GM21737 (cell line): ENCODE data around the gene RFC4.
"Not testable (repeated sequence)": the region's sequence is repeated elsewhere in the genome, so short reads cannot be mapped to it uniquely, and the experiment has no call there.

Experiments used
- ATAC-seq: cut with Tn5 transposase; IDR thresholded peaks from one replicate; pipeline ENCODE4 v1.9.1; 2021; ENCODE audit warnings: mild to moderate bottlenecking, moderate library complexity; ENCODE audit not compliant: unreplicated experiment

The RFC4 gene

GRCh38 chr3:186825294-186825821 lies 19.1 kb upstream of the RFC4 start:
- no peak for ATAC-seq

DNA sequence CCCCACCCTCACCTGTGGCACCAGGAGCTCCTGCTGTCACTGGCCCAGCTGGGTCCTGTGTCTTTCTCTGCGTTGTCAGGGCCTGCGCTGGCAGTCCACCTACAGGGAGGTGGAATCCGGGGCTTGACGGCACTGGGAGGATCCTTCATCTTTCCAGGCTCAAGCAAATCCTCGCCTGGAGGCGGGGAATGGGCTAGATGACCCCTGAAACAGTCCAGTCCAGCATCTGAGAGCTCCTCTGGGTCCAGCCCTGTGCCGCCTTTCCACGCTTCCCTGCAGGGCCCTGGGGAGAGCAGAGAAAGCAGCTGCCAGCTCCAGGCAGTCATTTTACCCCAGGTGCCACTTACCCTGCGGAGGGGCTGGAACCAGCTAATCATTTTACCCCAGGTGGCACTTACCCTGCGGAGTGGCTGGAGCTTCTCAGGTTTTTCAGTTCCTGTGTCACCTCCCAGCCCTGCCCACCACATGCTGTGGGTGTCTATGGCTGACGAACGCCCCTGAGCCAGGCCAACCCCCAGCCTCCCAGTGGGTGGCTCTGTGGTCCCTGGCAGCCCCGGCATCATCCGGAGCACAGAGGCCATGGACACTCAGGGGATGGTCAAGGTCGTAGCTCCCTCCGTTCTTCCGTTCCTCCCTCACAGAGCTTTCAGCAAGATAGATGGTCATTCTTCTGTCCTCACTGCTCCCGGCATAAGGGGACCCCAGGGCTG lies 18.3 kb upstream of the RFC4 start:
- ATAC-seq = no peak

DNA sequence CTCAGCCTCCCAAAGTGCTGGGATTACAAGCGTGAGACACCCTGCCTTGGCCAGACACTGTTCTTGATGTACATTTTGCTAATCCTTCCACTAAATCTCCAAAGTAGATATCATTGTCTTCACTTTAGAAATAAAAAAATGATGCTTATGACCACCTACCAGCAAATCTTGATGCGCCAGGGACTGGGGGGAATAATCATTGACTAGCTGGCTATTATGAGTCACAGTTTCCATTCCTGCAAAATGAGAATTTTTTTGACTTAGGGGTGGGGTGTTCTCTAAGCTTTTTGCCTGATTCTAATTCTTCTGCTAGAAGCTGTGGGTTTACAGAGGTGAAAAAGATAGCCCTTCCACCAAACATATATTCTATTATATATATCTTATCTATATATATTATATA lies 17.1 kb upstream of the RFC4 start:
- ATAC-seq = no peak

DNA sequence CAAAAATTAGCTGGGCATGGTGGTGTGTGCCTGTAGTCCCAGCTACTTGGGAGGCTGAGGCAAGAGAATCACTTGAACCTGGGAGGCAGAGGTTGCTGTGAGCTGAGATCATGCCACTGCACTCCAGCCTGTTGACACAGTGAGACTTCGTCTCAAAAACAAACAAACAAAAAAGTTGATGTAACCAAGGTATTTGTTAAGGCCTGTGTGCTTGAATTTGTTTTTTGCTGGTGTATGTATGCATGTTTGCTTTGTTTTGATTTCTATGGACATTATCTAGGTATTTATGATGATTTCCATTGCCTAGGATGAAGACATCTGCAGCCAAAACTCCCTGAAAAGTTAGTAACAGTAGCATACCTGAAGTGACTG lies 16.1 kb upstream of the RFC4 start:
- ATAC-seq = not testable (repeated sequence)

DNA sequence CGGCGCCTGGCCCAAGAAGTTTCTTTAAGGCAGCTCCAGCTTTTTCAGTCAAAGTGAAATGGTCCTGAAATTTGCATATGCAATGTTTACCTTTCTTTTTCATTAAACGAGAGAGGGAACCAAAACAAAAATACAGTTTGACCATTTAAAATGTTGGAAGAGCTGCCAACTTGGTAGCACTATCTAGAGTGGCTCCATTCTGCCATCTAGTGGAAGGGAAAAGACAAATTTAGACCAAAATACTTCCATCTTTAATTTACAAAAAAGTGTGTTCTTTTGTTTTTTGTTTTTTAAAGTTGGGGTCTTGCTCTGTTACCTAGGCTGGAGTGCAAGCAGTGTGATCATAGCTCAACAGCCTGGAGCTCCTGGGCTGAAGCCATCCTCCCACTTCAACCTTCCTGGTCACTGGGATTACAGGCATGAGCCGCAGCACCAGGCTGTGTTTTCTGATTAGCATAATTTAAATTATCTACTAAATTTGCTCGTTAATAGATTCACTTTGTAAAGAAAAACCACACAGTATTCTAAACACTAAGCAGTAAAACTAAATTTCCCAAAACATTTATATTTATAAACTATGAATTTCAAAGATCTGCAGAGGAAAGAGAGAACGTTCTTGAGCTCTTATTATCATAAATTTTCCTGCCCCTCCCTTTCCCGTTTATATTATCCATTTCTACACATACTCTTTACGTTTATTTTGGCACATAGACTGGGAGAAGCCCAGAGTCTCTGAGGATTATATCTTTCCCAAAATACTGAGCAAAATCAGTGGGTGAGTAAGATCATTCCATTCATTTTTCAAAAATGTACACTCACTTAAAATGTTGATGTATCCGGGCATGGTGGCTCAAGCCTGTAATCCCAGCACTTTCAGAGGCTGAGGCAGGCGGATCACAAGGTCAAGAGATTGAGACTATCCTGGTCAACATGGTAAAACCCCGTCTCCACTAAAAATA lies 15.4 kb upstream of the RFC4 start:
- ATAC-seq = no peak

DNA sequence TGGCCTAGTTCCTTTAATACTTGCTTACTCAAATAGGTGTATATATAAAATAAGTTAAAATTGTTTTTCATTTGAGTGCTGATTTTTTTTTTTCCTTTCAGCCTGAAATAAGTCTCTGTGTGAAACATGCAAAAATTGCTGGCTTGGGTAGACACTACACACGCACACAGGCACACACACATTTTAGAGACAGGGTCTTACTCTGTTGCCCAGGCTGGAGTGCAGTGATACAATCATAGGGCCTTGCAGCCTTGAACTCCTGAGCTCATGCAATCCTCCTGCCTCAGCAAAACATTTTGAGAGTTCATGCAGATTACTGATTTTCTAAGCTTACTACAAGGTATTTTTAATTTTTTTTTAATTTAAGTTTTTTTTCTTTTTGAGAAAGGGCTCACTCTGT lies 12.7 kb upstream of the RFC4 start:
- ATAC-seq = no peak

DNA sequence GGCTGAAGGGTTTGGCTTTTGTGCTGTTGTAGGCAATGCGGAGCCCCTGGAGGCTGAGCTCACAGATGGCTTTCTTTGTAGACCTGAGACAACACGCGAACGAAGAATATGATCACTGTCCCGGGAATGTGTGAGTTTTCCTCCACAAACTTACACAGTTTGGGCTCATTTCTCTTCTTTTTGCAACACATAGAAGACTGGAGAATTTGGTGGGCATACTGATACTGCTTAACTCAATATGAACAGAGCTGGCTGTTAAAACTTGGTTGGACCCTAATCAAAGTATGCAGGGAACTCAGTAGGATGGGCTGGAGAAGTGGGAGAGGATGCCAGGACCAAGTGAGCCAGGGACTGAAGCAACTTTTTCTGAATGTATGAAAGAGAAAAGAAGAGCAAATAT lies 12.2 kb upstream of the RFC4 start:
- no peak for ATAC-seq

DNA sequence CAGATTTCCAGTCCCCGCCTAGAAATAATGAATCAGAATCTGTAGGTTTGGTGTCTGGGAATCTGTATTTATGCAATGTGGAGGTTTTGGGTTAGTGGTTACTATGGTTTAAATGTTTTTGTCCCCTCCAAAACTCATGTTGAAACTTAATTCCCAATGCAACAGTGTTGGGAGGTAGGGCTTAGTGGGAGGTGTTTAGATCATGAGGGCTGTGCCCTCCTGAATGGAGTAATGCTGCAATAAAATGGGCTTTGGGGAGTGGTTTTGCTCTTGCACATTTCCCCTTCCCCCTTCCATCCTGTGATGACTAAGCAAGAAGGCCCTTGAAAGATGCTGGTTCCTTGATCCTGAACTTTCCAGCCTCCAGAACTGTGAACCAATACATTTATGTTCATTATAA lies 9.2 kb upstream of the RFC4 start:
- ATAC-seq = no peak

GRCh38 chr3:186814100-186814499 lies 7.8 kb upstream of the RFC4 start:
- no peak for ATAC-seq

- not testable (repeated sequence) for ATAC-seq
These were observed 5.0 kb upstream of the RFC4 start for GRCh38 chr3:186811313-186811712.

DNA sequence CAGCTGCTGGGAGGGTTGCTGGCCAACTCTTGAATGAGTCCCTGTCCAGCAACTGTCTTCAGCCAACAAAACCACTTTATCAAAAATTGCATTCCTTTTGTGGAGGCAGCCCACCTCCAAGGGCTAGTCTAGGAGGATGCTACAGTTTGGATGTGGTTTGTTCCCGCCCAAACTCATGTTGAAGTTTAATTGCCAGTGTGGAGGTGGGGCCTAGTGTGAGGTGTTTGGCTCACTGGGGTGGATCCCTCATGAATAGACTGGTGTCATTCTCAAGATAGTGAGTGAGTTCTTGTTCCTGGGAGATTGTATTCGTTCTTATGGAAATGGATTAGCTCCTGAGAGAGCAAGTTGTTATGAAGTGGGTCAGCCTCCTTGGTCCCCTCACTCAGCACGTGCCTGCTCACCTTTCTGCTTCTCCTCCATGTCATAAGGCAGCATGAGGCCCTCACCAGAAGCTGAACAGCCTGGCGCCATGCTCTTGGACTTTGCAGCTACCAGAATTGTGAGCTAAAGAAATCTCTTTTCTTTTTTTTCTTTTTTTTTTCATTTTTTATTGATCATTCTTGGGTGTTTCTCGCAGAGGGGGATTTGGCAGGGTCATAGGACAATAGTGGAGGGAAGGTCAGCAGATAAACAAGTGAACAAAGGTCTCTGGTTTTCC lies 4.2 kb upstream of the RFC4 start:
- no peak for ATAC-seq

DNA sequence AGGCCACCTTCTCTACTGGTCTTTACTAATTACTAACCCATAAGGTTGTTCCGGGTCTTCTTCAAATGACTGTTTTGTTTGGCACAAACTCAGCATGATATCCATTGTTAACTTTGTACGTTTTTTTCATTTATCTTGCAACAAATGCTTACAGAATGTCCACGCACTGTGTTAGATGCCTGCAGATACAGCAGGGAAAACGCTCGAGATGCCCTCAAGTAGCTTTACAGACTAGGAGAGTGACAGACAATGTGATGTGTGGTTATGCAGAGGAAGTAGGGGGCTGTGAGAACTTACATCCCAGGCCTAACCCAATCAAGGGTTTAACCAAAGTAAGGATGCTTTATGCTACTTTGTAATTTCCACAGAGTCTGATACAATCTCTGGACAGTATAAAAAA lies 949 bp upstream of the RFC4 start:
- ATAC-seq = no peak

- not testable (repeated sequence) for ATAC-seq
These were observed 2.8 kb downstream of the RFC4 start for GRCh38 chr3:186803447-186803846.

DNA sequence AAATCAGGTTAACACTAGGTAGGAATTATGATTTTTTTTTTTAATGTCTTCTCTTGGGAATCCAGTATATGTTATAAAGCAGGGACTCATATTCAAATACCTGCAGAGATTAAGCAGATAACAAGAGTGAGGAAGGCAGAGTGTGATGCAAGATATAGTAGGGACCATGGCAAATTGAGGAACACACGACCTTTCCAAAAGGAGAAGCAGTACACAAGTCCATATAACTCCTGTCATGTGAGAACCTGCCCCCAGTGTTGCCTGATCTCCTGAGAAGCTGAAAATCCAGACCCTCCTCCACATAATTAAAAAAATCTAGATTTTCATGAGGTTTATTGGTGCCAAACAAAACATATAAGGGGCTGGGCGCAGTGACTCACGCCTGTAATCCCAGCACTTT lies 3.6 kb downstream of the RFC4 start:
- no peak for ATAC-seq

DNA sequence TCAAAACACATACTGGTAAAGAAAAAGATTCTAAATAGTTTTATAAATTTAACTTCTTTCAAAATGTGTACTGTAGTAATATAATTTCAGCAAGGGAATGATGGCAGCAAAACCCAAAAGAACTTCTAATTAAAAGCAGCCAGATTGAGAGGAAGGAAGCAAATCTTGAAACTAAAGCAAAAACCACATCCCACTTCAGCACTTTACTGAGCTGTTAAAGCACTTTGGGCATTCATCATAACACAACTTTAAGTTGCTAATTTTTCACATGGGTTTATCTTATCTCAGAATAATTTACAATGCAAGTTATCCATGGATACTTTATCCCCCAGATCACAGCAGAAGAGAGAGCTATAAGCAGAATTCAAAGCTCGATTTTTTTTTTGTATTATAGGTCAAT lies 6.0 kb downstream of the RFC4 start:
- ATAC-seq = no peak

DNA sequence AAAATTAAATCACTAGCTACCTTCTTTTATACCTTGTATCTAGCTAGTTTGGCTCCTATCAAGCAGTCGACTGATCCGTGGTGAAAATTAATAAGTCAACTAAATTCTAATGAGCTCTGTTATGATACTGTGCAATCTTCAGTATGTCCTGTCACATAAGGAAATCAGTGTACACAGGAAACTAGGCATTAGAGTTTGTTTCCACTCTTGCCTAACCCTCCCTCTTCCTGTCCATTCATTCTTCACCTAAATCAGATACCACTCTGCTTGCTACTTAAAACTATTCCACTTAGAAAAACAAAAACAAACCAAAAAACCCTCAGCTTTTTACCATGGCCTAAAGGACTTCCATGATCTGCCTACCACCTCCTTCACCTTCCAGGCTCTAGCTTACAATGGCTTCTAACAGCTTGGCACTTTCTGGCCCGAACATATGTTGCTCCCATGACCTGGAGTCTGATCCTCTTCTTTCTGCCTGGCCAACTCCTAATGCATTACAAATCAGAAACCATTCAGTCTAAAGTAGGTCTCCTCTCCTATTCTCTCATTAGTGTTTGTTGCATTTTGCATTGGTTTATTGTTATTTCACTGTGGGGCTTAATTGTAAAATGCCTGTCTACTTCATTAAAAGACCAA lies 7.9 kb downstream of the RFC4 start:
- no peak for ATAC-seq

GRCh38 chr3:186790261-186790981 lies 15.9 kb downstream of the RFC4 start:
- ATAC-seq = no peak

GRCh38 chr3:186789554-186790260 lies 16.6 kb downstream of the RFC4 start:
- ATAC-seq = no peak

GRCh38 chr3:186788482-186789370 lies 17.6 kb downstream of the RFC4 start:
- ATAC-seq = no peak
